Activated T-cell treated with anti-CD3 and anti-CD28 coated beads, Interleukin-2, amount 50 U/mL, for 72 hours (primary cell): ENCODE measurements around the gene PIGZ. TPM values are rescaled to one million over a fixed set of nuclear protein-coding genes. Genes with fewer than 3 reads are reported as not detected.

Experiments
- ATAC-seq, 2 donors: fragments of 150-1000 bp; cut with Tn5 transposase; replicated peaks in 1 of 2; 2 replicates each; pipeline ENCODE4 v1.10.0; 2021; ENCODE audit warnings: moderate library complexity in 2 of 2, mild to moderate bottlenecking in 1 of 2
- DNase-seq, 2 donors: peaks; one replicate each; pipeline ENCODE4 v3.0.0; 2021 to 2022; ENCODE audit warnings: mixed read lengths in 1 of 2
- H3K27ac Mint-ChIP-seq: one replicate; pipeline ENCODE4 v1.8.0; 2022; ENCODE audit warnings: mild to moderate bottlenecking, moderate library complexity, mixed read lengths
- H3K27me3 Mint-ChIP-seq: one replicate; pipeline ENCODE4 v1.8.0; 2022; ENCODE audit warnings: low read depth, mixed read lengths
- H3K36me3 Mint-ChIP-seq, 2 donors: one replicate each; pipeline ENCODE4 v1.8.0; 2022; ENCODE audit warnings: mixed read lengths in 2 of 2, mild to moderate bottlenecking in 1 of 2; ENCODE audit not compliant: insufficient read depth in 2 of 2
- H3K4me1 Mint-ChIP-seq: one replicate; pipeline ENCODE4 v1.8.0; 2022; ENCODE audit warnings: low read depth, mixed read lengths
- H3K4me3 Mint-ChIP-seq, 2 donors: one replicate each; pipeline ENCODE4 v1.8.0; 2022; ENCODE audit warnings: mild to moderate bottlenecking in 2 of 2, mixed read lengths in 2 of 2, moderate library complexity in 2 of 2
- H3K9me3 Mint-ChIP-seq, 2 donors: one replicate each; pipeline ENCODE4 v1.8.0; 2022; ENCODE audit warnings: mixed read lengths in 2 of 2
- total RNA-seq, 2 donors: library from RNA; stranded (reverse); gene quantifications; one replicate each; pipeline ENCODE4 v1.2.3, GENCODE V29; 2022

Gene PIGZ
- total RNA-seq, 2 donors from 2014 or later = 1.1 to 1.7 TPM

DNA sequence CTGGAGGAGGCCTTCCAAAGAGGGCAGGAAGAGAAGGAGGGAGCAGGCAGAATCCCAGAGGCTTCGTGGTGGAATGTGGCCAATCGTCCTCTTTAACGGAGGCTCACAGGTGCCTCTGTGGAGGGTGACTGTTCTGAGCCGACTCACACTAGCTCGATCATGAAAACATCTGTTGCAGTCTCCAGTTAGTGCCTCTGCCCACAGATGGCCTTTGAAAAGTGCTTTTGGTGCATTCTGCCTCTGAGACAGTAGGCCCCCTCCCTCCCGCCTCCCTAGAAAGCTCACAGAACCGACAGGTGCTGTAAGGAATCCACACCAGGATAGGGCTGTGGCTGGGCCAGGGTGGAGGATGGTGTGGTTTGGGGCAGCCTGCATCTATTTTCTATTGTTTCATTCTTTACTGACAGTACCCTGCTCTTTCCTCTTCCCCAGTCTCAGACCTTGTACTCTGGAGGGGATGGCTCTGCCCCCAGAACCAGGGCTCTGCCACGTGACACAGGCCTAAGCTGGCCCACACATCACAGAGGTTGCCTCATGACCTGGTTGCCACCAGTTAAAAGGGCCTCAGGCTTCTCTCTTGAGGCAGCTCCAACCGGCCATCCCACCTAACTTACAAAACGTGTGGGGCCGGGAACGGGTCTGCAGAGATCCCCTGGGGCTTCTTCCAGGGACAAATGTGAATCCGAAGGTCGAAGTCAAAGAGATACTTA lies 27.2 kb upstream of the PIGZ start:
- H3K36me3 Mint-ChIP-seq = no peaks in the 10 kb centered on the region
- no peak overlapping the region for H3K4me3 Mint-ChIP-seq
- H3K9me3 Mint-ChIP-seq = no peaks in the 10 kb centered on the region
- DNase-seq (no peak), ATAC-seq (peak in 1 of 2 donors; percentile 18)
- no peak overlapping the region for H3K27ac Mint-ChIP-seq
- no peaks in the 10 kb centered on the region for H3K27me3 Mint-ChIP-seq
- H3K4me1 Mint-ChIP-seq = no peaks in the 10 kb centered on the region

- Mint-ChIP-seq H3K36me3 (no peaks in the 10 kb centered on the region), H3K4me3 (no peak overlapping the region), H3K9me3 (no peaks in the 10 kb centered on the region), H3K27ac (no peak overlapping the region), H3K27me3 (no peaks in the 10 kb centered on the region), H3K4me1 (no peaks in the 10 kb centered on the region)
- no peak for ATAC-seq
- no peak for DNase-seq
Measured at GRCh38 chr3:196995027-196995426, 26.4 kb upstream of the PIGZ start.

DNA sequence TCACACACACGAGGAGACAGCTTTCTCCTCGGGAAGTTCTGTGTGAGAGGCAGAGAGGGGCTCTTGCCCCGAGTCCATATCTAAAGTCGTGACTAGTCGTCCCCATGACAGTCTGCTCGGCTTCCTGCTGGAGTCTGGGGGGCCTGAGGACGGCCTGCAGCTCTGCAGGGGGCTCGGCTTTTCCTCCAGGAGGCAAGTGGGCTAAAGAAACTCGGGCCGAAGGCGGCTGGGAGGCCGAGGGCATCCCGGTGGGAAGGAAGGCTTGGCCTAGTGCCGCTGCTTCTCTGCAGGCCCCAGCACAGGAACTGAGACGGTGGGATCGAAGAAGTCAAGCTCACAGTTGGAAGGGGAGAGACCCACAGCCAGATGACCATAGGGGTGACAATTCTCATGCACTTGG lies 25.4 kb upstream of the PIGZ start:
- Mint-ChIP-seq H3K4me1 (no peaks in the 10 kb centered on the region), H3K27ac (no peak overlapping the region), H3K9me3 (no peaks in the 10 kb centered on the region), H3K4me3 (no peak overlapping the region), H3K36me3 (no peaks in the 10 kb centered on the region), H3K27me3 (no peaks in the 10 kb centered on the region)
- no peak for DNase-seq
- no peak for ATAC-seq

GRCh38 chr3:196992461-196993065 lies 23.9 kb upstream of the PIGZ start:
- Mint-ChIP-seq H3K4me3 (no peak overlapping the region), H3K27me3 (no peaks in the 10 kb centered on the region), H3K27ac (no peak overlapping the region), H3K4me1 (no peaks in the 10 kb centered on the region), H3K9me3 (no peaks in the 10 kb centered on the region), H3K36me3 (no peaks in the 10 kb centered on the region)
- DNase-seq = no peak
- ATAC-seq = no peak

- Mint-ChIP-seq H3K4me3 (no peak overlapping the region), H3K27me3 (no peaks in the 10 kb centered on the region), H3K9me3 (no peaks in the 10 kb centered on the region), H3K27ac (no peak overlapping the region), H3K4me1 (no peaks in the 10 kb centered on the region), H3K36me3 (no peaks in the 10 kb centered on the region)
- no peak for DNase-seq
- ATAC-seq = no peak
Measured at GRCh38 chr3:196991581-196992460, 23.2 kb upstream of the PIGZ start.

GRCh38 chr3:196990601-196991007 lies 22.0 kb upstream of the PIGZ start:
- no peak for ATAC-seq
- Mint-ChIP-seq H3K27me3 (no peaks in the 10 kb centered on the region), H3K36me3 (no peaks in the 10 kb centered on the region), H3K4me1 (no peaks in the 10 kb centered on the region), H3K4me3 (no peak overlapping the region), H3K27ac (no peak overlapping the region), H3K9me3 (no peaks in the 10 kb centered on the region)
- no peak for DNase-seq

DNA sequence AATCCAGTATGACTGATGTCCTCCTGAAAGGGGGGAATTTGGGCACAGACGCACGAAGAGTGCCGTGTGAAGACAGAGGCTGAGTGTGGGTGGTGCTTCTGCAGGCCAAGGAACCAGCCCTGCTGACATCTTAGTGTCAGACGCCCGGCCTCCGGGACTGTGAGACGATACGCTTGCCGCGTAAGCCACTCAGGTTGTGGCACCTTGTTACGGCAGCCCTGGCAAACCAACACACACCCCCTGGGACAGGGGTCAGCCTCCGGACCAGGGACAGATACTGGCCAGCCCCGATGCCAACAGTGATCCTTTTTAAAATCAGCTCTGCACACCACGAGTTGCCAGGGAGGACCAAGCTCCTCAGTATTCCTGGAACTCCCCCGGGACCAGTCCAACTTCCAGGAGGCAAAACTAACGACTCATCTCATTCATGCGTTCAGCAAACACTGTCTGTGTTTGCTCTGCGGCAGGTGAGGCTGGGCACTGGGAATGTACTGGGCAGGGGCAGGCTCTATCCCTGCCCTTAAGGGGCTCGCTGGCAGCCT lies 21.2 kb upstream of the PIGZ start:
- no peaks in the 10 kb centered on the region for H3K9me3 Mint-ChIP-seq
- H3K36me3 Mint-ChIP-seq = no peaks in the 10 kb centered on the region
- no peaks in the 10 kb centered on the region for H3K4me1 Mint-ChIP-seq
- DNase-seq (no peak), ATAC-seq (no peak)
- no peak overlapping the region for H3K4me3 Mint-ChIP-seq
- no peaks in the 10 kb centered on the region for H3K27me3 Mint-ChIP-seq
- no peak overlapping the region for H3K27ac Mint-ChIP-seq

DNA sequence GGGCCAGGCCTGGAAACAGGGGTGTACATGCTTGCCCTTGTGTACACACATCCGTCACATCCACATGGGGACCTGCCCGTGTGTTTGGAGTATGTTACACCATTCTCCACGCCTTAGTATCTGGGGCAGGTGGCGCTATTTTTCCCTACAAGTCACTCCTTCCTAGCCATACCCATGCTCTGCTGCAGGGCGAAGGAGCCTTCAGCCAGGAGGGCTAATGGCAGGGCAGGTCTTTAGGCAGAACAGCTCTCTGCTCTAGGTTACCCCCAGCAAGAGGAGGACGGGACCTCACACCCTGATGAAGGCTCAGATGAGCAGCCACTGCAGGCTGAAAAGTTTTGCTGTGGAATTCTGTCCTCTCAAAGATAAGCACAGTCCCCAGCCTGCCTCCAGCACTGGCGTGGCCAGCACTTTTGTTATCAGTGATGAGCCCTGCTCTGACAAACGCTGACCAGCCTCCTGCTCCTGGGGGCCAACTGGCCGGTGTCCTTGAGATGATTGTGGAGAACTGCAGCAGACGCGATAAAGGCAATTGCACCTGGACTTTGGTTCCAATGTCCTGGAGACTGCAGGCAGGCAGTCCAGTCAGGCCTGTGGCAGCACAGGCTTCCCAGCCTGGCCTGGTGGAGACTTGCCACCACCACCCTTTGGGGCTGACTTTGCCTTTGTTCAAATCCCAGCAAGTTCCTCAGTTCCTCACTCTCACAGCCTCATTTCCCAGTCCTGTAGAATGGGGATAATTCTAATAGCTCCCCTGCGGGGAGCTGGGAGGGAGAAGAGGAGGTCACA lies 19.8 kb upstream of the PIGZ start:
- peaks cover 0 to 3% of the 10 kb centered on the region in 2 donors for H3K36me3 Mint-ChIP-seq
- no peaks in the 10 kb centered on the region for H3K4me1 Mint-ChIP-seq
- no peak overlapping the region for H3K27ac Mint-ChIP-seq
- no peak for DNase-seq
- ATAC-seq = peak in 1 of 2 donors; percentile 9
- no peaks in the 10 kb centered on the region for H3K27me3 Mint-ChIP-seq
- H3K9me3 Mint-ChIP-seq = peaks cover 0 to under 1% of the 10 kb centered on the region in 2 donors
- H3K4me3 Mint-ChIP-seq = no peak overlapping the region

- no peak overlapping the region for H3K4me3 Mint-ChIP-seq
- H3K36me3 Mint-ChIP-seq = peaks cover 4 to 7% of the 10 kb centered on the region in 2 donors
- H3K9me3 Mint-ChIP-seq = peaks cover 4 to 5% of the 10 kb centered on the region in 2 donors
- no peaks in the 10 kb centered on the region for H3K27me3 Mint-ChIP-seq
- DNase-seq (no peak), ATAC-seq (no peak)
- H3K27ac Mint-ChIP-seq = no peak overlapping the region
- H3K4me1 Mint-ChIP-seq = no peaks in the 10 kb centered on the region
Measured at GRCh38 chr3:196987022-196987421, 18.4 kb upstream of the PIGZ start.

GRCh38 chr3:196985954-196986885 lies 17.6 kb upstream of the PIGZ start:
- Mint-ChIP-seq H3K9me3 (peaks cover 4 to 5% of the 10 kb centered on the region in 2 donors), H3K27ac (no peak overlapping the region), H3K36me3 (peaks cover 6 to 10% of the 10 kb centered on the region in 2 donors), H3K4me3 (no peak overlapping the region), H3K4me1 (no peaks in the 10 kb centered on the region), H3K27me3 (no peaks in the 10 kb centered on the region)
- ATAC-seq (no peak), DNase-seq (no peak)

DNA sequence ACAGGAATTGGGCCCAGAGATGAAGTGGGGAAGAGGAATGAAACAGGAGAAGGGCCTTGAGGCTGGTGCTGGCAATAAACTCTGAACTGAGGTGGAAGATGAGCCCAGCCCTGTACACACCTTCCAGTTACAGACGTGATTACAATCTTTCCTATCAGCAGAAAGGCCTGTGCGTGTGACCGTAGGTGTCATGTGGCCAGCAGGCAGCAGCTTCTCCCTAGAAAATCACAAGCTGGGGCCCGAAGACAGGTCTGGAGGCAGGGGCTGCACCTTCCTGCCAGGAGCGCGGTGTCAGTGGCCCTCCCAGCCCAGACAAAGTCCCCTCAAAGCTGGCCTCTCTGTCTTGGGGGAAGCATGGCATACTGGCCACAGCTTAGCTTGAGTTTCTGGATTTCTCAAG lies 16.7 kb upstream of the PIGZ start:
- Mint-ChIP-seq H3K4me1 (no peaks in the 10 kb centered on the region), H3K27ac (no peak overlapping the region), H3K36me3 (peaks cover 6 to 10% of the 10 kb centered on the region in 2 donors), H3K27me3 (no peaks in the 10 kb centered on the region), H3K4me3 (no peak overlapping the region), H3K9me3 (peaks cover 4 to 5% of the 10 kb centered on the region in 2 donors)
- DNase-seq = no peak
- ATAC-seq = no peak

DNA sequence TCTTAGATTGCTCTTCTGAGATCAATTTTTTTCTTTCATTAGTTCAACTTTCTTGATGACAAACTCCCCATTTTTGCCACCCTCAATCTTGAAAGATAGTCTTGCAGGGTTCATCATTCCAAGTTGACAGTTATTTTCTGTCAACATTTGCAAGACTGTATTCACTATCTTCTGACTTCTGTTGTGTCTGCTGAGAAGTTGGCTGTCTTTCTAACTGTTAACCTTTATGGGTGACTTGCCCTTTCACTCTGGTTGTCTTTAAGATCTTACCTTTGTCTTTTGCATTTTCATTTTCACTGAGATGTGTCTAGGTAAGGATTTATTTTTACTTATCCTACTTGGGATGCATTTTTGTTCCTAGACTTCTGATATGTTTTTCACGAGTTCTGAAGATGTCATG lies 14.6 kb upstream of the PIGZ start:
- H3K27ac Mint-ChIP-seq = no peak overlapping the region
- H3K4me3 Mint-ChIP-seq = no peak overlapping the region
- DNase-seq = no peak
- peaks cover 4 to 5% of the 10 kb centered on the region in 2 donors for H3K9me3 Mint-ChIP-seq
- H3K4me1 Mint-ChIP-seq = peaks cover 10% of the 10 kb centered on the region
- no peak for ATAC-seq
- H3K27me3 Mint-ChIP-seq = peaks cover 9% of the 10 kb centered on the region
- peaks cover 6 to 10% of the 10 kb centered on the region in 2 donors for H3K36me3 Mint-ChIP-seq
